Measurements from ENCODE around the gene OR4D1.

The OR4D1 gene

GRCh38 chr17:58153671-58154070 lies 5.5 kb downstream of the OR4D1 start:
- H3K4me3 ChIP-seq, result no peak overlapping the region
- H3K27ac ChIP-seq, result no peak overlapping the region
- no peaks in the 10 kb centered on the region for H3K36me3 ChIP-seq
- peaks cover 0 to 9% (median 4%) of the 10 kb centered on the region in 4 donors for H3K4me1 ChIP-seq
- intact Hi-C loops (cut with DNase I; ENCODE audit: low total_unique reads), result no loop called here
- DNase-seq, result no peak
- H3K9me3 ChIP-seq, result no peaks in the 10 kb centered on the region
- no peak for TF ChIP-seq CTCF (IDR thresholded peaks at IDR 0.05)
- H3K27me3 ChIP-seq, result peaks cover 0 to 37% of the 10 kb centered on the region in 2 donors

- peak overlapping the region; percentile 25 to 42 for H3K4me3 ChIP-seq
- DNase-seq, result no peak
Observed at GRCh38 chr17:58156839-58157803, 8.9 kb downstream of the OR4D1 start.

GRCh38 chr17:58158181-58158580 lies 10.0 kb downstream of the OR4D1 start:
- Histone ChIP-seq H3K4me3 (no peak overlapping the region), H3K36me3 (no peaks in the 10 kb centered on the region), H3K27me3 (peaks cover 0 to 34% of the 10 kb centered on the region in 2 donors), H3K9me3 (no peaks in the 10 kb centered on the region), H3K27ac (no peak overlapping the region), H3K4me1 (peaks cover 0 to 9% (median 4%) of the 10 kb centered on the region in 4 donors)
- DNase-seq, result no peak
- intact Hi-C loops (cut with DNase I; ENCODE audit: low total_unique reads), result no loop called here
- no peak for TF ChIP-seq CTCF (IDR thresholded peaks at IDR 0.05)

More at GRCh38 chr17:58156839-58157803, 8.9 kb downstream of the OR4D1 start:
- no peaks in the 10 kb centered on the region for H3K36me3 ChIP-seq
- TF ChIP-seq CTCF (IDR thresholded peaks at IDR 0.05), result no peak
- H3K4me1 ChIP-seq, result peaks cover 0 to 9% (median 4%) of the 10 kb centered on the region in 4 donors
- intact Hi-C loops (cut with DNase I; ENCODE audit: low total_unique reads), result no loop called here
- H3K27me3 ChIP-seq, result peaks cover 0 to 38% of the 10 kb centered on the region in 2 donors
- no peak overlapping the region for H3K27ac ChIP-seq
- H3K9me3 ChIP-seq, result no peaks in the 10 kb centered on the region

GRCh38 chr17:58161566-58161965 lies 13.4 kb downstream of the OR4D1 start:
- Histone ChIP-seq H3K27me3 (peaks cover 0 to 25% of the 10 kb centered on the region in 2 donors), H3K4me1 (peaks cover 0 to 9% (median 4%) of the 10 kb centered on the region in 4 donors), H3K36me3 (no peaks in the 10 kb centered on the region), H3K27ac (no peak overlapping the region), H3K4me3 (no peak overlapping the region), H3K9me3 (no peaks in the 10 kb centered on the region)
- TF ChIP-seq CTCF (IDR thresholded peaks at IDR 0.05), result no peak
- intact Hi-C loops (cut with DNase I; ENCODE audit: low total_unique reads), result no loop called here
- DNase-seq, result no peak

GRCh38 chr17:58165981-58166380 lies 17.8 kb downstream of the OR4D1 start:
- Histone ChIP-seq H3K27me3 (peaks cover 0 to 5% of the 10 kb centered on the region in 2 donors), H3K9me3 (no peaks in the 10 kb centered on the region), H3K27ac (no peak overlapping the region), H3K4me3 (no peak overlapping the region), H3K36me3 (no peaks in the 10 kb centered on the region), H3K4me1 (no peaks in the 10 kb centered on the region)
- no peak for DNase-seq
- no peak for TF ChIP-seq CTCF (IDR thresholded peaks at IDR 0.05)
- intact Hi-C loops (cut with DNase I; ENCODE audit: low total_unique reads), result no loop called here

All from tibial artery (tissue), 4 donors.